Measurements from ENCODE around the gene PTPRZ1.

Gene PTPRZ1

DNA sequence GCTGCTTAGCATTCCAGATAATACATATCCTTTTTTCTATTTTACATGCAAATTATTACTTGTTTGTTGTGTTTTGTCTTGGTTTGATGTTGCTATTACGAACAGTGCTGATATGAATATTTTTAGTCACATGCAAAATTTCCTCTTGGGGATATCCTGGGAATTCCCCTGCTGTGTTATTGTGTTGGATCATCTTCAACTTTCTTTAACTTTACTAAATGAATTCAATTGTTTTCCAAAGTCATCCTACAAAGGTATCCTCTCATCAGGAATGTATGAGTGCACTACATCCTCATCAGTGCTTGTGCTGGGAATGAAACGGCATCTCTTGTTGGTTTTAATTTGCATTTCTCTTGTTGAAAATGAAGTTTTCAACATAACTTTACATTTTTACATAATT, 184.0 kb downstream of the PTPRZ1 start:
- TF ChIP-seq, protein P1, sequence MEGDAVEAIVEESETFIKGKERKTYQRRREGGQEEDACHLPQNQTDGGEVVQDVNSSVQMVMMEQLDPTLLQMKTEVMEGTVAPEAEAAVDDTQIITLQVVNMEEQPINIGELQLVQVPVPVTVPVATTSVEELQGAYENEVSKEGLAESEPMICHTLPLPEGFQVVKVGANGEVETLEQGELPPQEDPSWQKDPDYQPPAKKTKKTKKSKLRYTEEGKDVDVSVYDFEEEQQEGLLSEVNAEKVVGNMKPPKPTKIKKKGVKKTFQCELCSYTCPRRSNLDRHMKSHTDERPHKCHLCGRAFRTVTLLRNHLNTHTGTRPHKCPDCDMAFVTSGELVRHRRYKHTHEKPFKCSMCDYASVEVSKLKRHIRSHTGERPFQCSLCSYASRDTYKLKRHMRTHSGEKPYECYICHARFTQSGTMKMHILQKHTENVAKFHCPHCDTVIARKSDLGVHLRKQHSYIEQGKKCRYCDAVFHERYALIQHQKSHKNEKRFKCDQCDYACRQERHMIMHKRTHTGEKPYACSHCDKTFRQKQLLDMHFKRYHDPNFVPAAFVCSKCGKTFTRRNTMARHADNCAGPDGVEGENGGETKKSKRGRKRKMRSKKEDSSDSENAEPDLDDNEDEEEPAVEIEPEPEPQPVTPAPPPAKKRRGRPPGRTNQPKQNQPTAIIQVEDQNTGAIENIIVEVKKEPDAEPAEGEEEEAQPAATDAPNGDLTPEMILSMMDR (IDR thresholded peaks at IDR 0.05; ENCODE audit: low read depth, low read length), result no peak
- Histone ChIP-seq H3K4me3 (ENCODE audit: low read depth, low read length) (no peak overlapping the region), H3K27me3 (ENCODE audit: insufficient read depth, low read depth, severe bottlenecking) (no peaks in the 10 kb centered on the region), H3K9me3 (ENCODE audit: severe bottlenecking) (no peaks in the 10 kb centered on the region), H3K36me3 (no peaks in the 10 kb centered on the region), H3K27ac (no peak overlapping the region)
- no peak for DNase-seq

DNA sequence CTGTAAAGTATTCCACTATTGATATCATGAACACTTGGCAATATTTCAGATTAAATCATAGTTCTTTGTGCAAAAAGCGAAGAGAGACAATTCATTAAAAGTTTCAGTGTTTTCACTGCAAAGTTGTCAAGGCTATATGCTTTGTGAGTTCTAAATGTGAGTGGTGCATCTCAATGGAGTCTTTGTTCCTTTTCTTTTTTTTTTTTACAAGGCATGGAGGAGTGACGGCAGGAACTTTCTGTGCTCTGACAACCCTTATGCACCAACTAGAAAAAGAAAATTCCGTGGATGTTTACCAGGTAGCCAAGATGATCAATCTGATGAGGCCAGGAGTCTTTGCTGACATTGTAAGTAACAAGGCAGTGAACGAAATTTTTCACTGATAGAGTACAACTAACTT, 186.6 kb downstream of the PTPRZ1 start:
- no peaks in the 10 kb centered on the region for H3K36me3 ChIP-seq
- TF ChIP-seq, protein P1 (IDR thresholded peaks at IDR 0.05; ENCODE audit: low read depth, low read length), result no peak
- H3K27me3 ChIP-seq (ENCODE audit: insufficient read depth, low read depth, severe bottlenecking), result no peaks in the 10 kb centered on the region
- no peaks in the 10 kb centered on the region for H3K9me3 ChIP-seq (ENCODE audit: severe bottlenecking)
- H3K27ac ChIP-seq, result no peak overlapping the region
- H3K4me3 ChIP-seq (ENCODE audit: low read depth, low read length), result no peak overlapping the region
- no peak for DNase-seq

DNA sequence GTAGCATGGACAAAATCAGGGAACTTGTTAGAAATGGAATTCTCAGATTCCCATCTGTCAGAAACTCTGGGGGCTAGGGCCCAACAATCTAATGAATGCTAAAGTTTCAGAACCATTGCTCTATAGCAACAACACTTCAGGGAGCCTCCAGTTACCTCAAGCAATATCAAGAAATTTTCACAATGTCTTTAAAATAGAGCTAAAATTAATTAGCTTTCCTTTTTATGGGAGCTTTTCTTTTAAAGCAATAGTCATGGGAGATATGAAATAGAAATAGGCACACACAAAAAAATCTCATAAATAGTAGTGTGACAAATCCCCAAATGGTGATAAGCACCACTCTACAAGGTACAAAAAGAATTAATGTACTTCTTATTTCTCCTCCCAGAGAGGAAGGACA, 190.2 kb downstream of the PTPRZ1 start:
- TF ChIP-seq, protein P1 (IDR thresholded peaks at IDR 0.05; ENCODE audit: low read depth, low read length), result no peak
- Histone ChIP-seq H3K4me3 (ENCODE audit: low read depth, low read length) (no peak overlapping the region), H3K9me3 (ENCODE audit: severe bottlenecking) (no peaks in the 10 kb centered on the region), H3K27ac (no peak overlapping the region), H3K36me3 (no peaks in the 10 kb centered on the region), H3K27me3 (ENCODE audit: insufficient read depth, low read depth, severe bottlenecking) (no peaks in the 10 kb centered on the region)
- DNase-seq, result no peak

DNA sequence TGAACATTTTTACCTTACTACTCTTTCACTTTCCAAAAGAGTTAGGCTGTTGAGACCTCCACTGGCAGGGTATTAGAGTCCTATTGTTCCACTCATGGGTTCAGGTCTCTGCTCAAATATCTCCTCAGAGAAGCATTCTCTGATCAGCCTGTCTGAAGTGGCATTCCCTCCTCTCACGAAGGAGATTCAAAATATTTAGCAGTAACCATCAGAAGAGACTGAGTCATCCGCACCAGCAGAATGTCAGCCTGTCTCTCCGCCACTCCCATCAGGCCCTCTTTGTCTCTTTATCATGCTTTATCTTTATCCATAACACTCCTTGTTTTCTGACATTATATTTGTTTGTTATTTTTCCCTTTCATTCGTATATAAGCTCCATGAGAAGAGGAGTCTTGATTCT, 192.0 kb downstream of the PTPRZ1 start:
- Histone ChIP-seq H3K36me3 (no peaks in the 10 kb centered on the region), H3K9me3 (ENCODE audit: severe bottlenecking) (no peaks in the 10 kb centered on the region), H3K4me3 (ENCODE audit: low read depth, low read length) (no peak overlapping the region), H3K27me3 (ENCODE audit: insufficient read depth, low read depth, severe bottlenecking) (no peaks in the 10 kb centered on the region), H3K27ac (no peak overlapping the region)
- TF ChIP-seq, protein P1 (IDR thresholded peaks at IDR 0.05; ENCODE audit: low read depth, low read length), result no peak
- DNase-seq, result no peak

GRCh38 chr7:122067077-122067476, 194.1 kb downstream of the PTPRZ1 start:
- no peaks in the 10 kb centered on the region for H3K27me3 ChIP-seq (ENCODE audit: insufficient read depth, low read depth, severe bottlenecking)
- no peak for DNase-seq
- H3K27ac ChIP-seq, result no peak overlapping the region
- TF ChIP-seq, protein P1 (IDR thresholded peaks at IDR 0.05; ENCODE audit: low read depth, low read length), result no peak
- H3K4me3 ChIP-seq (ENCODE audit: low read depth, low read length), result no peak overlapping the region
- no peaks in the 10 kb centered on the region for H3K36me3 ChIP-seq
- no peaks in the 10 kb centered on the region for H3K9me3 ChIP-seq (ENCODE audit: severe bottlenecking)

DNA sequence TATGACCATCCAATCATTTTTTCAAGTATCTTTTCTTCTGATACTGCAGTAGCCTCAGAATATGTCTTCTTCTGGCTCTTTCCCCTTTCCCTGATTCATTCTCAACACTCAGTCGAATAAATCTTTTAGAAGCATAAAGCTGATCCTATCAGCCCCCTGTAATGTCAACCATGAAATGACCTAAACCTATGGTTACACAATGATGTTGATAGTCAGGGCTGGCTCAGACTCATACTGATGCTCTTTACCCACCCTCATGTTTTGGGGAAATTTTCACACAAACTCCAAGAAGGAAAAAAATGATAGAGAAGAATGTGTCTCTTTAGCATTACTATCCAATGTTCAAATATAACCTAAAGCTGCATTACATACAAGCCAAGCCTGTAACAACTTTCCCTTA, 195.1 kb downstream of the PTPRZ1 start:
- TF ChIP-seq, protein P1 (IDR thresholded peaks at IDR 0.05; ENCODE audit: low read depth, low read length), result no peak
- Histone ChIP-seq H3K27ac (no peak overlapping the region), H3K36me3 (no peaks in the 10 kb centered on the region), H3K4me3 (ENCODE audit: low read depth, low read length) (no peak overlapping the region), H3K27me3 (ENCODE audit: insufficient read depth, low read depth, severe bottlenecking) (no peaks in the 10 kb centered on the region), H3K9me3 (ENCODE audit: severe bottlenecking) (no peaks in the 10 kb centered on the region)
- no peak for DNase-seq
